Activated CD8-positive, alpha-beta memory T cell treated with anti-CD3 and anti-CD28 coated beads for 1 hour (primary cell): Measurements from ENCODE around the gene GPER1.
A peak's percentile ranks its signal among the peaks of the same experiment; 100 is the strongest.
"Not testable (repeated sequence)": the region's sequence is repeated elsewhere in the genome, so short reads cannot be mapped to it uniquely, and the experiment has no call there.

Source experiments
- DNase-seq, 2 donors: peaks; one replicate each; pipeline ENCODE4 v3.0.0-alpha.2; 2020; ENCODE audit warnings: low read depth in 1 of 2; ENCODE audit errors: extremely low read depth in 1 of 2

The GPER1 gene

GRCh38 chr7:1087952-1088920, at the start of gene GPER1:
Gene GPER1, plus strand, starts transcription at chr7:1088113. Its CDS starts 3,616 bp downstream, at chr7:1091729.
- no peak for DNase-seq

- not testable (repeated sequence) for DNase-seq
Observed at GRCh38 chr7:1040233-1040632, 47.7 kb upstream of the GPER1 start.

DNA sequence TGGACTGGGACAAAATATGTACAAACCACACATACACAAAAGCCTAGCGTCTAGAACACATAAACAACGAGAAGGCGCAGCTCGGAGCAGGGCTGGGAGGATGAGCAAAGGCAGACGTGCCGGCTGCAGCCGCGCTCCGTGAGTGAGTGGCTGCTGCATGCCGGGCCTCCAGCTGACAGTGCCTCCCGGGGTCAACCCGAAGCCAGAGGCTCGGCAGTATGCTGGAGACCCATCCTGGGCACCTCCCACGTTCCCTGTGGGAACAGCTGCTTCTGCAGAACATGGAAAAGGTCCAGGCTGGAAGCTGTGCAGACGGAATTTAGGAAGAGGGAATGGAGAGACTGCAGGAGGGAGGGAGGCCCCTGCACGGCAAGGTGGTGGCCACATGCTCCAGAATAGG, 47.1 kb upstream of the GPER1 start:
- no peak for DNase-seq

DNA sequence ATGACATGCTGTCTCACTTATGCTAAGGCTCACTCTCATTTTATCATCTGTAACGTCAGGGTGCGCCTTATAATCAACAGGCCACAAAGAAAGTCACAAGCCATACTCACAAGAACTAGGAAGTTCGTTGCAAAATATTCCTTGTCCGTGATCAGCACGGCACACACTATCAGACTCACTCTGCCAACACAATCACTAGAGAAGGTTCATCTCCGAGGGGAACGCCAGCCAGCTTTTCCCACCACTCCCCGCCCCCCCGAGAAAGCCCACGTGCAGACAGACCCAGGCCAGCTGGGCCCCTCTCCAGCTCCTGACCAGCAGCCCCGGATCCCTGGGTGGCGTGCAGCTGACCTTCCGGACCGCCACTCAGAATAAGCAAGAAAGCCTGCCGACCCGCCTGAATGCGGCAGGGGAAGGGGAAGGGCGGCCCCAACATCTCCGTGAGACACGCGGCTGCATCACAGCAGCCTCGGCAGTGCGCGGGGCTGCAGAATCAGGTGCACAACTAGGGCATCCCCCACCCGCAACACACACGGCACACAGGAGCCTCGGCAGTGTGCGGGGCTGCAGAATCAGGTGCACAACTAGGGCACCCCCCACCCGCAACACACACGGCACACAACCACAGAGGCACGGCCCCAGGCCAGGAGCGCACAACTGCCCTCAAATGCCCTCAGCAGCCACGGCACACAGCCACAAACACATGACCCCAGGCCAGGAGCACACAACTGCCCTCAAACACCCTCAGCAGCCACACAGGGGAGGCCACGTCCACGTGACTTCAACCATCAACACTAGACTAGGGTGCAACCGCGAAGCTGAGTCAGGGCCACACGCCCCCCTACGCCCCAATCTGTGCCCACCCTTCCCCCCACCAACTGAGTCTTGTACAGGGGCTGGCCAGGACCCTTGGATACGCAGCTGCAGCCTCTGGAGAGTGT, 46.1 kb upstream of the GPER1 start:
- no peak for DNase-seq

GRCh38 chr7:1042492-1042833, 45.5 kb upstream of the GPER1 start:
- DNase-seq, result no peak

DNA sequence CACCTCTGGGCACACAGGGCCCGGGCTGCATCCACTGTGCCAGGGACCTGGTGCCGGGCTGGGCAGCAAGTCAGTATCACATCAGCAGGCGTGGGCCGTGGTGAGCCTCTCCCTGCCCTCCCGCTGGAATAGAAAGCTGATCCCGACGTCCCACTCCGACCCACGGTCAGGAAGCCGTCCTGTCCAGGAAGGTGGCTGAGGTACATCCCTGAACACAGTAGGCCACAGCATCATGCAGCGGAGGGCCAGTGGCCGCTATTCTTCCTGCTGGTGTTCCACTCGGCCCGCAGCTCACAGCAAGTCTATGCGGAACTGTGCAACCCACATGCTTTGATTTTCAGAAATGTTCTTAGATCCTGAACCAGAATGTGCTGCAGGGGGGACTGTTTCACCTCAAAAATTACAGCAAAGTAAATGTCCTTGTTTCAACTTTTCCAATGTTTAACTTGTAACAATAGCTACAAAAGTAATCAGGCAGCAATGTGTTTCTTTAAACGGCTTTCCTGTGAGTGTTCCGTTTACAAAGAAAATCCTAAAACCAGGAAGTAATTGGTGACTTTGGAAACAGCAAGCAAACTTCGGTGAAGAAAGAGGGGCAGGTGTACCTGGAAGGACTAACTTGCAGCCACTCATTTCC, 44.2 kb upstream of the GPER1 start:
- DNase-seq, result no peak

DNA sequence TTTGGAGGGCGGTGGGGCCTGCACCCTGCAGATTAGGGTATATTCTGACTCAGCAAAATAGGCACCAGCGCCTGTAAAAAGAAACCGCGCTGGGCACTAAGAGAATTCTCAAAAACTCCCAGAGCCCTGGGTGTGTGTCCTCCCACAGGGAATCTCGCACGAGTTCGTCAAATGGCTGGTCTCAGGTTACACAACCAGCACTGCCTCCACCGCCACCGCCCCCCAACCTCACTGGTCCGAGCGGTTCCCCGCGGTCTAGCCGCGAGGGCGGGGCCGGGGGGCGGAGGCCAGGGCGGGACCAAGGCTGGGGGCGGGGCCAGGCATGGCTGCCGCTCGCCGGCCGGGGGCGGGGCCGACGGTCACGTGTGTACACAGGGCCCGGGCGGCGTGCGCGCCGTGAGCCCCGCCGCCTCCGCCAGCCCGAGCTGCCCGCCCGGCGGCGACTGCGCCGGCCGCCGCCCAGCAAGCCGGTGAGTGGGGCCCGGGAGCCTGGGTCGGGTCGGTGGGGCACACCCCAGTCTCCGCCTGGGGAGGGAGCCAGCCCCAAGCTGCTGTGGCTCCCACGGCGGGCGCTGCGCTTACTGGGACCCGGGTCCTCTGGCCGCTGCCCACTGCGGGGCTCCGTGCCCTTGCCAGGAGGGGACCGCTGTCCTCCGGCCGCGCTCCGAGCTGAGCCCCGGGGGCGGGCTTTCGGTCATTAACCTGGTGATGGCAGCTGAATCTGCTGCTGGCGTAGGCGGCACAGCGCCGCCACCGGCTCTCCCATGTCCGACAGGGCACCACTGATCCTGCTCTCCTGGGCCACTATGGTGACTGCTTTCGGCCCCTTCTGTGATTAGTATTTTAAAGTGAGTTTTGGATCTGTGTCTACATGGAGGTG, 43.5 kb upstream of the GPER1 start, which contains the start of gene GPR146:
TSS of gene GPR146 (plus strand) at position 358 of the 880 bp plus-strand sequence. CDS start 12,970 bp downstream, outside the sequence.
- peak; percentile 59 to 91 for DNase-seq

DNA sequence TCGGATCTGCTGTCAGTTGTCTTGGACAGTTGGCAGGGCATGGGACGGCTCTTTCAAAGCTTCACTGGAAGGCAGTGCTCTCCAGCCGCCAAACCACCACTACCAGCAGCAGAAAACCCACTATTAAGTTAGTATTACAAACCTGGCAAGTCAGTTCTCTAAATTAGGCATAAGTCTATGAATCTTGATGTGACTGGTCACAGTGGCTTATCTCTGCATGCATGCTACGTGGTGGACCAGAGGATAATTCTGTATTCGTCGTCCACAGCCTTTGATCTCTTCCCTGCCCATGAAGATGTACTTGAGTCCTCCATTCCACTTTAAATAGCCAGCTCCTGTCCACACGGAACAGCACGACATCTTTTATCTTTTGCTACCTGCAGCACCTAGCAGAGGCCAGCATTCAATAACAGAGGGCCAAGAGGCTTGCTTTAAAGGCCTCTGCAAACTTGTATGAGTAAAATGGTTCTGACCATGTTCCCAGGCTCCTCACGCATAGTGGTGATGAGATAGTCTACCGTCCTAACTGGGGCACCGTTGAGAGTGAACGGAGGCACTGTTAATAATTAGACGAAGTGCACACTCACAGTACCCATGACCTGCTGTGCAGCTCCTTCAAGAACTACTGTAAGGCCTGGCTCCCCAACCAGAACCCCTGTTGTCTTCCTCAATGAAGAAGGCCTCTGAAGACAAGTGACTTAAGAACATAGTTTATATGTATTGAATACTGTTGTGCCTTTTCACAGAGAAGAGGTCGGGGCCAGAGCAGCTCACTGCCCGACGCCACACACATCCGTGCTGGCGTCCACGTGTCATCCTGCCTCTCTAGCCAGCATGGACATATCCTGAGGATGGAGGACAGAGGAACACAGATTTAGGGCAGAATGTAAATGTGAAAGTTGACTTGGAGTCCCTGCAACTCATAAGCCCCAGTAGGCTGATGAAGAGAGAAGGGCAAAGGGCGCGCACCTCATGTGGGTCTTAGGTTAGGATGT, 42.5 kb upstream of the GPER1 start:
- no peak for DNase-seq

- DNase-seq, result peak in 1 of 2 donors; percentile 17
Observed at GRCh38 chr7:1046722-1047679, 40.9 kb upstream of the GPER1 start.

- DNase-seq, result no peak
Observed at GRCh38 chr7:1049006-1049741, 38.7 kb upstream of the GPER1 start.

- DNase-seq, result no peak
Observed at GRCh38 chr7:1049801-1050200, 38.1 kb upstream of the GPER1 start.

- DNase-seq, result no peak
Observed at GRCh38 chr7:1050254-1050906, 37.5 kb upstream of the GPER1 start.

DNA sequence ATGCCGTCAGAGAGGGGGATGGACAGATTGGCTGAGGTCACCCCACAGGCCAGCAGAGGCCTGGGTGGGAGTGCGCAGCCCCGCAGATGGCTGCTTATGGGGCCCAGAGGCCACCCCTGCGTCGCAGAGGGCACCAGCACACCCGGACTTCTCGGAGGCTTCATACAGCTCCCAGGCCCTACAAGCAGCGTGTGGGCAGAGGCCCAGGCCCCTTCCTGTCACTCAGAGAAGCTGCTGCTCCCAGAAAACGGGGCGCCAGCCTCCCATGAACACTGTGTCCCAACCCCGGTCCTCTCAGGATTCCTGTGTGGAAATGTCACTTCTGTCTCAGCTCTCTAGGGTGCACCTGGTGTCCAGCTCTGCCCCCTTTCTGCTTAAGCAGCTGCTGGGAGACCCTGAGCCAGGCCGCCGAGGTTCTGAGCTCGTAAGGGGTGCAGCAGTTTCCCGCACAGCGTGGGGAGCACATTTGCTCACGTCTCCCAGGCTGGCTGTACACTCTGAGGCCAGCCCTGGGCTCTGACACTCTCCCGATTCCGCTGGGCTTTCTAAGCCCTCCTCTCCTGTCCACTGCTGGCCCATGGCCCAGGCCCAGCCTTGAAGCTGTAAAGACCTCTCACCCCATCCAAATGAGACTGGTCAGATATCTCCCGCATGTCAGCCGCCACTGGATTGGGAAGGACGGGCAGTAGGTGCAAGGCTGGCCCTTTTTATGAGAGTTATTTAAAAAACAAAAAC, 36.8 kb upstream of the GPER1 start:
- DNase-seq, result no peak

GRCh38 chr7:1052031-1052818, 35.7 kb upstream of the GPER1 start:
- DNase-seq, result no peak

DNA sequence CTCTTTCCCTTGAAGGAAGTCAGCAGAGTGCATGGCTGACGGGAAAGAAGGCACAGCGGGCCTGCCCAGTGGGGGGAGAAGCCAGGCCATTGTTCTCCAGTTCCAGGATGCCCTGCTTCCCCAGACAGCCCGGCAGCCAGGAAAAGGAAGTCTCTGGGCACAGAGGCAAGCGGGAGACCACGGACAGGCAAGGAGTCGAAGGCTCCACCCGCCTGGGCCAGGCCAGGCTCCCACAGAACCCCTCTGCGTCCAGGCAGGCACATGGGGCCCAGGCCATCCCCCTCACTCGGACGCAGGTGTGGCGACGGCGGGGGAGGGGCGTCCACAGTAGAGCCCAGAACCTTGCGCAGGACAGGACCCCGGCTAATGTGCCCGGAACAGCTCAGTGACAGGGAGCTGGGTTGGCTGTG, 34.9 kb upstream of the GPER1 start:
- no peak for DNase-seq
